GM18858 (cell line): Measurements from ENCODE around the gene ABO.
"Not testable (repeated sequence)": the region's sequence is repeated elsewhere in the genome, so short reads cannot be mapped to it uniquely, and the experiment has no call there.

Experiments
- ATAC-seq: cut with Tn5 transposase; IDR thresholded peaks from one replicate; pipeline ENCODE4 v1.9.1; 2021; ENCODE audit not compliant: unreplicated experiment

The ABO gene

GRCh38 chr9:133246991-133247390 lies 28.0 kb downstream of the ABO start:
- no peak for ATAC-seq

- ATAC-seq = no peak
Observed at GRCh38 chr9:133246562-133246961, 28.4 kb downstream of the ABO start.

GRCh38 chr9:133242991-133243390 lies 32.0 kb downstream of the ABO start:
- no peak for ATAC-seq

- ATAC-seq = no peak
Observed at GRCh38 chr9:133242241-133242640, 32.8 kb downstream of the ABO start.

- no peak for ATAC-seq
Observed at GRCh38 chr9:133239533-133240090, 35.4 kb downstream of the ABO start.

- no peak for ATAC-seq
Observed at GRCh38 chr9:133238851-133239532, 36.0 kb downstream of the ABO start.

GRCh38 chr9:133238272-133238850 lies 36.6 kb downstream of the ABO start:
- no peak for ATAC-seq

GRCh38 chr9:133237035-133237731 lies 37.8 kb downstream of the ABO start:
- no peak for ATAC-seq

- not testable (repeated sequence) for ATAC-seq
Observed at GRCh38 chr9:133236291-133237034, 38.5 kb downstream of the ABO start.

- ATAC-seq = no peak
Observed at GRCh38 chr9:133235549-133236222, 39.3 kb downstream of the ABO start.

- no peak for ATAC-seq
Observed at GRCh38 chr9:133234577-133235322, 40.3 kb downstream of the ABO start.

GRCh38 chr9:133233681-133234432 lies 41.1 kb downstream of the ABO start:
- ATAC-seq = no peak

- ATAC-seq = not testable (repeated sequence)
Observed at GRCh38 chr9:133231934-133232568, 43.0 kb downstream of the ABO start.

- ATAC-seq = not testable (repeated sequence)
Observed at GRCh38 chr9:133230514-133230913, 44.5 kb downstream of the ABO start.

GRCh38 chr9:133230093-133230492 lies 44.9 kb downstream of the ABO start:
- ATAC-seq = no peak

- not testable (repeated sequence) for ATAC-seq
Observed at GRCh38 chr9:133228474-133229193, 46.4 kb downstream of the ABO start.

GRCh38 chr9:133227996-133228395 lies 47.0 kb downstream of the ABO start:
- not testable (repeated sequence) for ATAC-seq

GRCh38 chr9:133227242-133227860 lies 47.6 kb downstream of the ABO start:
- ATAC-seq = no peak
